Caco-2 (cell line): ENCODE results near the gene FAM174A. TPM values are rescaled to one million over a fixed set of nuclear protein-coding genes. Genes with fewer than 3 reads are reported as not detected.

Source experiments
- BruUV-seq: library from RNA; stranded (reverse); fragments of 400-500 nt; replicated peaks from 2 replicates; lab custom pipeline; 2021; lab: Mats Ljungman, UMichigan
- CTCF ChIA-PET: fragments of 300-600 bp; sonication (Branson Sonifier 250); formaldehyde crosslinking; loops from one replicate; lab custom pipeline; 2022; ENCODE audit warnings: antibody characterized with exemption; lab: Charles Lee
- POLR2A ChIA-PET: fragments of 300-600 bp; sonication (Branson Sonifier 250); formaldehyde crosslinking; loops from one replicate; lab custom pipeline; 2022; ENCODE audit warnings: antibody characterized with exemption; lab: Charles Lee
- DNase-seq, 2 experiments: peaks; one replicate each; pipeline versions ENCODE4 v3.0.0 to v3.0.0-alpha.2; 2020 to 2022
- H3K27me3 ChIP-seq: replicated peaks from 2 replicates; pipeline ENCODE4 v1.6.0; 2011; ENCODE audit warnings: low read length; ENCODE audit not compliant: control insufficient read depth, insufficient read depth
- H3K36me3 ChIP-seq: 2 replicates; pipeline ENCODE4 v1.5.1; 2011; ENCODE audit warnings: low read length; ENCODE audit not compliant: control insufficient read depth, insufficient read depth
- H3K4me1 ChIP-seq: fragments of 250-450 bp; sonication (Bioruptor Pico); 2 replicates; pipeline ENCODE4 v1.5.1; 2020; ENCODE audit warnings: mild to moderate bottlenecking
- H3K4me3 ChIP-seq: 2 replicates; pipeline ENCODE4 v1.5.1; 2011; ENCODE audit warnings: low read depth, mild to moderate bottlenecking, control low read depth, low read length
- H3K9me3 ChIP-seq: fragments of 250-450 bp; sonication (Bioruptor Pico); 2 replicates; pipeline ENCODE4 v1.5.1; 2020; ENCODE audit warnings: mild to moderate bottlenecking, moderate library complexity
- H3K27ac Mint-ChIP-seq: one replicate; pipeline ENCODE4 v1.8.0; 2022; ENCODE audit warnings: mixed read lengths; ENCODE audit not compliant: unreplicated experiment
- H3K27me3 Mint-ChIP-seq: one replicate; pipeline ENCODE4 v1.8.0; 2022; ENCODE audit warnings: mixed read lengths; ENCODE audit not compliant: insufficient read depth, unreplicated experiment
- H3K36me3 Mint-ChIP-seq: one replicate; pipeline ENCODE4 v1.8.0; 2022; ENCODE audit warnings: mild to moderate bottlenecking, mixed read lengths; ENCODE audit not compliant: insufficient read depth, unreplicated experiment
- H3K4me1 Mint-ChIP-seq: one replicate; pipeline ENCODE4 v1.8.0; 2022; ENCODE audit warnings: low read depth, mixed read lengths; ENCODE audit not compliant: unreplicated experiment
- H3K4me3 Mint-ChIP-seq: one replicate; pipeline ENCODE4 v1.8.0; 2022; ENCODE audit warnings: mild to moderate bottlenecking, moderate library complexity, mixed read lengths; ENCODE audit not compliant: unreplicated experiment
- H3K9me3 Mint-ChIP-seq: one replicate; pipeline ENCODE4 v1.8.0; 2022; ENCODE audit warnings: mixed read lengths; ENCODE audit not compliant: unreplicated experiment
- intact Hi-C: fragments of 100-400 bp; cut with micrococcal nuclease; formaldehyde crosslinking; loops from one replicate; pipeline ENCODE4 v1.10.0; 2022; ENCODE audit not compliant: unreplicated experiment
- total RNA-seq: library from RNA; stranded (reverse); gene quantifications from 2 replicates; pipeline ENCODE4 v1.2.3, GENCODE V29; 2022
- TF ChIP-seq, protein P1 (sequence below), 2 experiments: fragments of 200-600 bp in 1 of 2; IDR thresholded peaks; 1 replicate in 1 of 2; 2 replicates in 1 of 2; pipeline versions ENCODE4 v1.5.1 to v1.8.0; 2011 to 2022; ENCODE audit warnings: antibody characterized with exemption in 1 of 2, control low read depth in 1 of 2, inconsistent platforms in 1 of 2, low read depth in 1 of 2, low read length in 1 of 2, mild to moderate bottlenecking in 1 of 2, moderate library complexity in 1 of 2; ENCODE audit not compliant: insufficient read depth in 1 of 2, severe bottlenecking in 1 of 2, unreplicated experiment in 1 of 2

FAM174A gene
- total RNA-seq, 1 experiment from 2014 or later = 4.3 TPM

DNA sequence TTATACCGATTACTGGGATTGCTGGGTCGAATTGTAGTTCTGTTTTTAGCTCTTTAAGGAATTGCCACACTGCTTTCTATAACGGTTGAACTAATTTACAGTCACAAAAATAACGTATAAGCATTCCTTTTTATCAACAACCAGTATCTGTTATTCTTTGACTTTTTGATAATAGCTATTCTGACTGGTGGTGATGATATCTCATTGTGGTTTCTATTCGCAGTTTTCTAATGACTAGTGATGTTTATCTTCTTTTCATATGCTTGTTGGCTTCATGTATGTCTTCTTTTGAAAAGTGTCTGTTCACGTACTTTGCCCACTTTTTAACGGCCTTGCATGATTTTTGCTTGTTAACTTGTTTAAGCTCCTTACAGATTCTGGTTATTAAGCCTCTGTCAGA is 74.4 kb downstream of the FAM174A start:
- TF ChIP-seq, protein P1, sequence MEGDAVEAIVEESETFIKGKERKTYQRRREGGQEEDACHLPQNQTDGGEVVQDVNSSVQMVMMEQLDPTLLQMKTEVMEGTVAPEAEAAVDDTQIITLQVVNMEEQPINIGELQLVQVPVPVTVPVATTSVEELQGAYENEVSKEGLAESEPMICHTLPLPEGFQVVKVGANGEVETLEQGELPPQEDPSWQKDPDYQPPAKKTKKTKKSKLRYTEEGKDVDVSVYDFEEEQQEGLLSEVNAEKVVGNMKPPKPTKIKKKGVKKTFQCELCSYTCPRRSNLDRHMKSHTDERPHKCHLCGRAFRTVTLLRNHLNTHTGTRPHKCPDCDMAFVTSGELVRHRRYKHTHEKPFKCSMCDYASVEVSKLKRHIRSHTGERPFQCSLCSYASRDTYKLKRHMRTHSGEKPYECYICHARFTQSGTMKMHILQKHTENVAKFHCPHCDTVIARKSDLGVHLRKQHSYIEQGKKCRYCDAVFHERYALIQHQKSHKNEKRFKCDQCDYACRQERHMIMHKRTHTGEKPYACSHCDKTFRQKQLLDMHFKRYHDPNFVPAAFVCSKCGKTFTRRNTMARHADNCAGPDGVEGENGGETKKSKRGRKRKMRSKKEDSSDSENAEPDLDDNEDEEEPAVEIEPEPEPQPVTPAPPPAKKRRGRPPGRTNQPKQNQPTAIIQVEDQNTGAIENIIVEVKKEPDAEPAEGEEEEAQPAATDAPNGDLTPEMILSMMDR (IDR thresholded peaks at IDR 0.05; ENCODE audit: insufficient read depth in 1 of 2, low read depth in 1 of 2, low read length in 1 of 2, severe bottlenecking in 1 of 2, unreplicated experiment in 1 of 2) = no peak
- intact Hi-C loops = no loop called here
- peaks cover 4% of the 10 kb centered on the region; the same call in 1 of the 2 replicates for H3K9me3 ChIP-seq
- no peak overlapping the region for H3K4me3 ChIP-seq
- no TSS peak for BruUV-seq
- Mint-ChIP-seq H3K9me3 (no peaks in the 10 kb centered on the region), H3K4me1 (no peaks in the 10 kb centered on the region), H3K27me3 (peaks cover 2% of the 10 kb centered on the region), H3K36me3 (no peaks in the 10 kb centered on the region), H3K27ac (no peak overlapping the region), H3K4me3 (no peak overlapping the region)
- no peaks in the 10 kb centered on the region for H3K4me1 ChIP-seq
- POLR2A ChIA-PET = no interaction called here
- DNase-seq = no peak
- CTCF ChIA-PET = no interaction called here
- no peaks in the 10 kb centered on the region for H3K36me3 ChIP-seq
- H3K27me3 ChIP-seq = no peaks in the 10 kb centered on the region

DNA sequence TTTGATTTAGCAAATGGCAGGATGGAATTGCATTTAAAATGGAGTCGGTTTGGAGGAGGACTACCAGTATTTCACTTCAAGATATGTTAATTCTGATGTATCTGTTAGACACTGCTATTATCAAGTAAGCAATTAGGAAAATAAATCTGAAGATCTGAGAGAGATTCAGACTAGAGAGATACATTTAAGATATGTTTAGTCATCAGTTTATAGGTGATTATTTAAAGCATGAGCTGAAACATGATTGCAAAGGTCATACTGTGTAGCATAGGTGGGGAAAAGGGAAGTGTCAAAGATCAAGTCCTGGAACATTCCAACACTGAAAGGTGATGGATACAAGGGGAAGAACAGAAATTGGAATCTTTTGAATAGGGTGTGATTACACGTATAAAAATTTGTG is 79.1 kb downstream of the FAM174A start:
- BruUV-seq = no TSS peak
- POLR2A ChIA-PET = no interaction called here
- intact Hi-C loops = no loop called here
- no peaks in the 10 kb centered on the region for H3K36me3 Mint-ChIP-seq
- H3K9me3 Mint-ChIP-seq = no peaks in the 10 kb centered on the region
- Histone ChIP-seq H3K4me1 (no peaks in the 10 kb centered on the region), H3K27me3 (no peaks in the 10 kb centered on the region), H3K9me3 (peaks cover 4% of the 10 kb centered on the region; the same call in 1 of the 2 replicates), H3K36me3 (no peaks in the 10 kb centered on the region), H3K4me3 (no peak overlapping the region)
- H3K27ac Mint-ChIP-seq = no peak overlapping the region
- DNase-seq = no peak
- CTCF ChIA-PET = no interaction called here
- no peaks in the 10 kb centered on the region for H3K27me3 Mint-ChIP-seq
- H3K4me3 Mint-ChIP-seq = no peak overlapping the region
- H3K4me1 Mint-ChIP-seq = no peaks in the 10 kb centered on the region
- TF ChIP-seq, protein P1 (IDR thresholded peaks at IDR 0.05; ENCODE audit: insufficient read depth in 1 of 2, low read depth in 1 of 2, low read length in 1 of 2, severe bottlenecking in 1 of 2, unreplicated experiment in 1 of 2) = no peak

GRCh38 chr5:100615362-100615761 is 80.2 kb downstream of the FAM174A start:
- Histone ChIP-seq H3K4me1 (no peaks in the 10 kb centered on the region), H3K4me3 (no peak overlapping the region), H3K36me3 (no peaks in the 10 kb centered on the region), H3K27me3 (no peaks in the 10 kb centered on the region), H3K9me3 (peaks cover 4% of the 10 kb centered on the region; the same call in 1 of the 2 replicates)
- no TSS peak for BruUV-seq
- intact Hi-C loops = no loop called here
- H3K4me1 Mint-ChIP-seq = no peaks in the 10 kb centered on the region
- H3K4me3 Mint-ChIP-seq = no peak overlapping the region
- no peak for DNase-seq
- ChIA-PET CTCF (no interaction called here), POLR2A (no interaction called here)
- H3K27ac Mint-ChIP-seq = no peak overlapping the region
- H3K36me3 Mint-ChIP-seq = no peaks in the 10 kb centered on the region
- H3K9me3 Mint-ChIP-seq = no peaks in the 10 kb centered on the region
- TF ChIP-seq, protein P1 (IDR thresholded peaks at IDR 0.05; ENCODE audit: insufficient read depth in 1 of 2, low read depth in 1 of 2, low read length in 1 of 2, severe bottlenecking in 1 of 2, unreplicated experiment in 1 of 2) = no peak
- H3K27me3 Mint-ChIP-seq = no peaks in the 10 kb centered on the region
